GM12801 (cell line): ENCODE data around the gene BCAT1.

Experiments
- CTCF ChIP-seq: IDR thresholded peaks from one replicate; pipeline ENCODE4 v1.5.1; 2011; ENCODE audit warnings: control low read depth; ENCODE audit not compliant: insufficient read length; ENCODE audit errors: extremely low read depth

BCAT1 gene

GRCh38 chr12:24945039-24945438 lies 3.9 kb downstream of the BCAT1 start:
- TF ChIP-seq CTCF = no peak

GRCh38 chr12:24944601-24944975 lies 4.3 kb downstream of the BCAT1 start:
- no peak for TF ChIP-seq CTCF

DNA sequence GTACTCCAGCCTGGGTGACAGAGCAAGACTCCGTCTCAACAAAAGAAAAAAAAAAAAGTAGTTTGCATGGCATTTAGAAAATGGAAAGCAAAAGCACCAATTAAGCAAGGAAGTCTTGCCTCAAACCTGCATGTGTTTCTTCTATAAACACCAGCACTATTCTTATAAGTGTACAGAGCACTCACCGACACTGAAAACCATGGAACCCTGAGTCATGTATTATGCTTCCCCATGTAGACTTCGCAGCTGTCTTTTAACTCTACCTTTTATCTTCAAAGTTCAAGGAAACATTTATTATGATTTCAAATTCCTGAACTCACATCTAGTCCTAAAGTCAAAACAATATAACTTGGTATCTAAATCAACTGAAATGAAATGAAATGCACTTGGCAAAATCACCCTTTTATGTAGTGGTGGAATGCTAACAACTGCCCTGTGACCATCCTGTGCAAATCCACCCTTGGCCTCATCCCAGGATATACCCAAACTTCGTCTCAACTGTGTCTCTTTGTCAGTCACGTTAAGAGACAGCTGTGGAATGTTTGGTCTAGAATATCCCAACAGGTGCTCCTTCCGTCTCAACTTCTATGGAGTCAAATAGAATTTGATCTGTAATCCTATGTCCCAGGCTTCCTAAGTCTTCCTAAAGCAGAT lies 4.8 kb downstream of the BCAT1 start:
- TF ChIP-seq CTCF = no peak

DNA sequence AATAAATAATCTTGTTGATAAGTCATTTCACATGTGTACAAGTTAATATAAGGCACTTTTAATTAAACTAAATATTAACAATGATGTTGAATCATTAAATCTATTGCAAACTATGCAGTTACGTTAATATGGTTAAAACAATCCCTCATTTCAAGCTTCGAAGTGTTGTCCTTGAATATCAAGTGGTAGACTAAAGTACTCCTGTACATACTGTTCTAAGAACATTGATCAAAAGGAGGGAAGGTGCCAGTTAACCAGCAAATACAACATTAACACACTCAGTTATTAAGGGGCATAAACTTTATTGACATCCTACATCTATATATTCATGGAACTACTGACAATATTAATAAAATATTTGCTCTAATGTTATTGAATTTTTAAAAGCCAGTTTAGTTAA lies 8.7 kb downstream of the BCAT1 start:
- no peak for TF ChIP-seq CTCF

DNA sequence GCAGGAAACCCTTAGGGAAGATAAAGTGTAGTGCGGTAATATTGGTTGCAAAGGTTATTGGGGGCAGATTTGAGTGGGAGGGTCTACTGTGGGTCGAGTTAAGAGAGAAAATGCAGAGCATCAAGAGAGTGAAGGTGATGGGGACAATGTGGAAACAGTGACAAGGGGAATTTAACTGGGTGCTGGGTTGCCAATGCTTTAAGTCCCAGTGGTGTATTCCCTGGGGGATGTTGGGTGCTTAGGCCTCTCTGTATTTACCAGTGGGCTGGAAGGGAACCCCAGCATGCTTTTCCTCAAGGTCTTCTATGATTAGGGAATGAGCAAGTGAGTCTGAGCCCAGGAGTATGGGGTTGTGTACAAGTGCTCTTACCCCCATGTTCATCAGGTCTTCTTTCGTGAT lies 10.6 kb downstream of the BCAT1 start:
- TF ChIP-seq CTCF = no peak

DNA sequence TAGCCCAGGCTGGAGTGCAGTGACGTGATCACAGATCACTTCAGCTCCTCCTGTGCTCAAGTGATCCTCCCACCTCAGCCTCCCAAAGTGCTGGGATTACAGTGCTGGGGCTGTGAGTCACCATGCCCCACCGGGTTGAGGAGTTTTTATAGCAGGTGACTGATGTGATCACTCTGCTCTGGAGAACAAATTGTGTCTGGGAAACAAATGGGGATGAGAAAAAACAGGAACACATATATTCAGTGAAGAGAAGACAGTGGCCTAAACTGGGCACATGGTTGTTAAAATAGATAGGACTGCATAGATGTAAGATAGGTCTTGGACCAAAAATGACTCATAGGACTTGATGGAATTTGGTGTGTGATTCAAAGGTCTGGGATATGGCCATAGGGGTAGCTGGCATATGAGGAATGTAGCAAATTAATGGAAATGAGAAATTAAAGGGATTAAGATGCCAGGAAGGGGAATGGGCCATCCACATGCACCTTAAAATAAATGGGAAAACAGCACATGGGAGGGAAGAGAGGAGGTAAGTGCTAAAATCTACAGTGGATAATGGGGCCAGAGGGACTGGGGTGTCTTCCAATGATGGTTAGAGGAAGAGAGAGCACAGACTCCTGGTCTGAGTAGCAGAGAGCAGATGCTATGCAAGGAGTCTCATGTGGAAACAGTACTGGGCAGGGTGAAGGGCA lies 11.2 kb downstream of the BCAT1 start:
- no peak for TF ChIP-seq CTCF

- TF ChIP-seq CTCF = no peak
Observed at GRCh38 chr12:24933694-24934407, 15.1 kb downstream of the BCAT1 start.
